Astrocyte (in vitro differentiated cells and primary cell): ENCODE data around the gene TAF9.

Experiments
- EZH2 ChIP-seq: IDR thresholded peaks from 2 replicates; pipeline ENCODE4 v1.6.1; 2012; ENCODE audit warnings: mild to moderate bottlenecking, low read length, inconsistent platforms; ENCODE audit not compliant: insufficient read depth
- TF ChIP-seq, protein P1 (sequence below): IDR thresholded peaks from 2 replicates; pipeline ENCODE4 v1.5.1; 2011; ENCODE audit warnings: low read depth, mild to moderate bottlenecking, inconsistent platforms, low read length, moderate library complexity; ENCODE audit not compliant: insufficient read depth

DNA sequence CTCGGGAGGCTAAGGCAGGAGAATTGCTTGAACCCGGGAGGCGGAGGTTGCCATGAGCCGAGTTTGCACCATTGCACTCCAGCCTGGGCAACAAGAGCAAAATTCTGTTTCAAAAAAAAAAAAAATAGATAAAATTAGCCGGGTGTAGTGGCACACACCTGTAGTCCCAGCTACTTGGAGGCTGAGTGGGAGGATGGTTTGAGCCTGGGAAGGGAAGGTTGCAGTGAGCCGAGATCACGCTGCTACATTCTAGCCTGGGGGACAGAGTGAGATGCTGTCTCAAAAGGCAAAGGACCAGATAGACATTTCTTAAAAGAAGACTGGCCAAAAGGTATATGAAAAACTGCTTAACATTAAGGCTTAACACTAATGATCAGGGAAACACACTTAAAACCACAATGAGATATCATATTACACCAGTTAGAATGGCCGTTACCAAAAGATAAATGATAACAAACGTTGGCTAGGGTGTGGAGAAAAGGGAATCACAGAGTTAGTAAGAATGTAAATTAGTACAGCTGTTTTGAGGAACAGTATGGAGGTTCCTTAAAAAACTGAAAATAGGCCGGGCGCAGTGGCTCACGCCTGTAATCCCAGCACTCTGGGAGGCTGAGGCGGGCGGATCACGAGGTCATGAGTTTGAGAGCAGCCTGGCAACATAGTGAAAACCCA, 35.5 kb upstream of the TAF9 start:
- TF ChIP-seq, protein P1, sequence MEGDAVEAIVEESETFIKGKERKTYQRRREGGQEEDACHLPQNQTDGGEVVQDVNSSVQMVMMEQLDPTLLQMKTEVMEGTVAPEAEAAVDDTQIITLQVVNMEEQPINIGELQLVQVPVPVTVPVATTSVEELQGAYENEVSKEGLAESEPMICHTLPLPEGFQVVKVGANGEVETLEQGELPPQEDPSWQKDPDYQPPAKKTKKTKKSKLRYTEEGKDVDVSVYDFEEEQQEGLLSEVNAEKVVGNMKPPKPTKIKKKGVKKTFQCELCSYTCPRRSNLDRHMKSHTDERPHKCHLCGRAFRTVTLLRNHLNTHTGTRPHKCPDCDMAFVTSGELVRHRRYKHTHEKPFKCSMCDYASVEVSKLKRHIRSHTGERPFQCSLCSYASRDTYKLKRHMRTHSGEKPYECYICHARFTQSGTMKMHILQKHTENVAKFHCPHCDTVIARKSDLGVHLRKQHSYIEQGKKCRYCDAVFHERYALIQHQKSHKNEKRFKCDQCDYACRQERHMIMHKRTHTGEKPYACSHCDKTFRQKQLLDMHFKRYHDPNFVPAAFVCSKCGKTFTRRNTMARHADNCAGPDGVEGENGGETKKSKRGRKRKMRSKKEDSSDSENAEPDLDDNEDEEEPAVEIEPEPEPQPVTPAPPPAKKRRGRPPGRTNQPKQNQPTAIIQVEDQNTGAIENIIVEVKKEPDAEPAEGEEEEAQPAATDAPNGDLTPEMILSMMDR = no peak
- TF ChIP-seq EZH2 = no peak
